ENCODE results near the gene TFAP2B.

TFAP2B gene

DNA sequence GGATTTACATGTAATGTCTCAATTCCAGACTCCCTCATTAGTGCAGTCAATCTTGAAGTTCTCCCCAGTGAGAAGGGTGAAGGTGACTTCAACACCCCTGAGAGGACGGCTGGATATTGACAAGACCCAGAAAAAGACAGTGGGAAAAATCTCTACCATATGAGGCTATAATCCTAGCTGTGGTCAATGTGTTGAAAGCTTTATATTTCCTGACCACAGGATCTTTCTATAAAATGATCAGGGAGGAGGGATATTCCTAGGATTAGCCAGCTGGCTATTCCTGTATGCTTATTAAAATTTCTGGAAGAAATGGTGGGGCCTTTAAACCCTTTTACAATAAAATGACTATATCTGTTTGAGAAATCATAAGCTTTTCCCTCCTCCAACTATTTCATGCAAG lies 43.0 kb downstream of the TFAP2B start:
- Histone ChIP-seq H3K27me3 (ENCODE audit: control insufficient read depth, insufficient read depth, low read length) (no peaks in the 10 kb centered on the region), H3K27ac (no peak overlapping the region), H3K9me3 (ENCODE audit: control insufficient read depth, low read length) (peaks cover 2% of the 10 kb centered on the region), H3K4me1 (no peaks in the 10 kb centered on the region), H3K79me2 (no peaks in the 10 kb centered on the region), H3K36me3 (ENCODE audit: control insufficient read depth, insufficient read depth, low read length) (no peaks in the 10 kb centered on the region), H2AFZ (no peak overlapping the region), H3K4me3 (ENCODE audit: low read depth, low read length) (no peak overlapping the region), H3K9ac (no peak overlapping the region), H3K4me2 (ENCODE audit: low read length) (no peak overlapping the region)
- no peak for TF ChIP-seq CTCF (IDR thresholded peaks at IDR 0.05)

DNA sequence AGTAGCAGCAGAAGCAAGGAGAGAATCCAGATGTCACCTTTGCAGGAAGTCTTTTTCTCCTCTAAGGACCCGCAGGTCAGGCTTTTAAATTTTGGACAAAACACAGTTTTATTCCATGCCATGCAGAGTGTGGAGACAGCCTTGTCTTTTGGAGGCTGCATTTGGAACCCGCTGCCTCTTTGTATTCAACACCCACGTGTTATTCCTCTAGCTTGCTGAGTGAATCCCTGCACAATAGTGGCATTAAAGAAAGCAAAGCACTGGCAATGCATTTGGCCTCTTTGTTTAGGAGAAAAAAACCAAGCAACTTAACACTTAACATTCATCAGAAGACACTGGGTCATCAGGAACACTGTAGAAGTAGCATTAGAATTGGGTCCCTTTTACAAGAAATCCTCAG lies 43.5 kb downstream of the TFAP2B start:
- no peak overlapping the region for H3K9ac ChIP-seq
- H3K9me3 ChIP-seq (ENCODE audit: control insufficient read depth, low read length), result peaks cover 2% of the 10 kb centered on the region
- TF ChIP-seq CTCF (IDR thresholded peaks at IDR 0.05), result no peak
- H3K4me3 ChIP-seq (ENCODE audit: low read depth, low read length), result no peak overlapping the region
- no peak overlapping the region for H2AFZ ChIP-seq
- H3K4me2 ChIP-seq (ENCODE audit: low read length), result no peak overlapping the region
- no peaks in the 10 kb centered on the region for H3K4me1 ChIP-seq
- H3K36me3 ChIP-seq (ENCODE audit: control insufficient read depth, insufficient read depth, low read length), result no peaks in the 10 kb centered on the region
- no peaks in the 10 kb centered on the region for H3K27me3 ChIP-seq (ENCODE audit: control insufficient read depth, insufficient read depth, low read length)
- no peaks in the 10 kb centered on the region for H3K79me2 ChIP-seq
- no peak overlapping the region for H3K27ac ChIP-seq

GRCh38 chr6:50864601-50865000 lies 45.9 kb downstream of the TFAP2B start:
- Histone ChIP-seq H3K9me3 (ENCODE audit: control insufficient read depth, low read length) (no peaks in the 10 kb centered on the region), H3K27ac (no peak overlapping the region), H3K4me3 (ENCODE audit: low read depth, low read length) (no peak overlapping the region), H3K36me3 (ENCODE audit: control insufficient read depth, insufficient read depth, low read length) (no peaks in the 10 kb centered on the region), H3K79me2 (no peaks in the 10 kb centered on the region), H3K27me3 (ENCODE audit: control insufficient read depth, insufficient read depth, low read length) (peaks cover 4% of the 10 kb centered on the region), H2AFZ (no peak overlapping the region), H3K4me1 (no peaks in the 10 kb centered on the region), H3K9ac (no peak overlapping the region), H3K4me2 (ENCODE audit: low read length) (no peak overlapping the region)
- no peak for TF ChIP-seq CTCF (IDR thresholded peaks at IDR 0.05)

DNA sequence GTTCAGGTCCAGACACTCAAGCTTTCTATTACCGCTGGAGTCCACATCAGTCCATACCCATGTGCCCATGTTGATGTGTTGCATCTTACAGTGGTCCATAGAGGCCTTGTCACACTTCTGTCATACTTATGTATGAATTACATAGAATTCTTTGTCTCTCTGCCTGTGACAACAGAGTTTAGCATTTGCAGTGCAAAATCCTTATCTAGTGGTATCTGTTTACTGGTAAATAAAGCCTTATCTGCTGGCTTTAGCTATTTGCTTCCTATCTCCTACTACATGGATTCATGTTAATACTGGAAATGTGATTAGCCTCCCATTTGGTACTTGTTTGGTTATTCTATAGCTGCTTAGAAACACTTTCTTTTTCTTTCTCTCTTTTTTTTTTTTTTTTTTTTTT lies 49.8 kb downstream of the TFAP2B start:
- Histone ChIP-seq H2AFZ (no peak overlapping the region), H3K4me1 (no peaks in the 10 kb centered on the region), H3K79me2 (no peaks in the 10 kb centered on the region), H3K4me3 (ENCODE audit: low read depth, low read length) (no peak overlapping the region), H3K4me2 (ENCODE audit: low read length) (no peak overlapping the region), H3K9ac (no peak overlapping the region), H3K27ac (no peak overlapping the region), H3K27me3 (ENCODE audit: control insufficient read depth, insufficient read depth, low read length) (peaks cover 4% of the 10 kb centered on the region), H3K36me3 (ENCODE audit: control insufficient read depth, insufficient read depth, low read length) (no peaks in the 10 kb centered on the region), H3K9me3 (ENCODE audit: control insufficient read depth, low read length) (no peaks in the 10 kb centered on the region)
- TF ChIP-seq CTCF (IDR thresholded peaks at IDR 0.05), result no peak

DNA sequence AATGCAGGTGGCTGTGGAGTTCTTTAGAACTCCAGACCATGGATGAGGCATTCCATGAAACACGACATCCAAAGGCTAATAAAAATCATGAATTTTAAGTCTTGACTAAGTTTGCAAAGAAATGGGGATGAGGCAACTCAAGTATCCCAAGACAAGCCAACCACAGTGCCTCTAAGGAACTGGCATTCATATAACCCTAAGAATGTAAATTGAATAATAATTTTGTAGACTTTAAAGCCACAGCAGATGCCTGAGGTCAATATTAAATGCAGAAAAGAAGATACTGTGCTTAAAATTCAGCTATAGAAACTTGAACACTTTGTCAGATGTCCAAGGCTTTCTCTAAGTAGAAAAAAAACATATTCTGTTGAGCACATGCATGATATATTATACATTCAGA lies 54.5 kb downstream of the TFAP2B start:
- Histone ChIP-seq H3K9ac (no peak overlapping the region), H3K27ac (no peak overlapping the region), H3K4me1 (no peaks in the 10 kb centered on the region), H3K4me3 (ENCODE audit: low read depth, low read length) (no peak overlapping the region), H3K9me3 (ENCODE audit: control insufficient read depth, low read length) (no peaks in the 10 kb centered on the region), H3K79me2 (no peaks in the 10 kb centered on the region), H2AFZ (no peak overlapping the region), H3K27me3 (ENCODE audit: control insufficient read depth, insufficient read depth, low read length) (peaks cover 3% of the 10 kb centered on the region), H3K36me3 (ENCODE audit: control insufficient read depth, insufficient read depth, low read length) (no peaks in the 10 kb centered on the region), H3K4me2 (ENCODE audit: low read length) (no peak overlapping the region)
- TF ChIP-seq CTCF (IDR thresholded peaks at IDR 0.05), result no peak
